ENCODE data around the gene WDSUB1. TPM values are rescaled to one million over a fixed set of nuclear protein-coding genes. Genes with fewer than 3 reads are reported as not detected.

Gene WDSUB1
- polyA plus RNA-seq, 1 of the 3 experiments (the other 2 are of a cell fraction) = 5.3 TPM

DNA sequence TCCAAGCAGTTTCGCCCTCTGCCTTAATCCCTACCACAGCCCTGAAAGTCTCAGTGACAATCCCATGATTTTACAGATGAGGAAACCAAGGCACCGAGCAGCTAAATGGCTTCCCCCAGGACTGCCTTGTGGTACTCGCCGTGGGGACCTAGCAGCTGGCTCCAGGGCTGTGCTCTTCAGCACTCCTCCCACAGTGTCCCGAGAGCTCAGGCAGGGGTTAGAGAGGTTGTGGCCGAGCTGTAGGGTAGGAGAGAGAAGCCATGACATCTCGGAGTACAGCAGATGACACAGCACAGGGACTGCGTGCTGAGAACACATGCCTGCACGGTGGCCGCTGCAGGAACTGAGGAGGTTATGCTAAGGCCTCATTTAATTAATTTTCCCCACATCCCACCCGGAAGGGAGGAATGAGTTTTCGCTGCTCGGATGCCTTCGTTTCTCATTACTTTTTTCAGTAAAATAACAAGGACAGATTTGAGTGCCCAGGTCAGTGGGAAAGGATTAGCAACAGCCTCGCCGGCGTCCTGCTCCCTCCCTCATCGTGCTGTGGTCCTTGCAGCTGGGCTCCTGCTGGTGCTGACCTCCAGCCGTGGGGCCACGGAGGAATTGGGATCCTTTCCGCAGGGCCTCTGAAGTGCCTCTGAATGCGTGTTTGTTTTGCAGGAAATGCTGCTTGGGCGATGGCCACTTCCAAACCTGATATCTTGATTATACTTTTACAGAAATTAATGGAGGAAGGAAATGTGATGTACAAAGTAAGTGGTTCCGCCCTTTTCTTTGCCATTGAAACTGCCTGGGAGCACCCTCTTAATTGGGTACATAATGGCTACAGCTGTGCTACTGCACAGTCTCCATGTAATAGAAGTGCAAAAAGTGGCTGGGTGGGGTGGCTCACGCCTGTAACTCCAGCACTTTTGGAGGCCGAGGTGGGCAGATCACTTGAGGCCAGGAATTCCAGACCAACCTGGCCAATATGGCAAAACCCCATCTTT is 61.2 kb downstream of the WDSUB1 start:
- ChIA-PET POLR2A (no interaction called here), CTCF (interaction anchor here (1.0 to 1.7 kb wide), 3 partner anchors 10 to 28 kb away, joined by 3 to 4 read pairs (median 3); no protein-coding TSS in a partner anchor)
- Histone ChIP-seq H3K4me2 (no peak overlapping the region), H3K4me1 (ENCODE audit: control insufficient read depth in 1 of 2, insufficient read depth in 2 of 2, low read depth in 1 of 2, low read length in 1 of 2) (no peaks in the 10 kb centered on the region; a peak in 1 of 4 replicates), H3K9me2 (no peaks in the 10 kb centered on the region), H3K27ac (ENCODE audit: low read depth in 2 of 2, low read length in 1 of 2) (no peak overlapping the region), H3K9ac (no peak overlapping the region), H3F3A (replicated peaks; ENCODE audit: insufficient read depth) (peaks cover 4% of the 10 kb centered on the region), H3K27me3 (ENCODE audit: insufficient read depth) (no peaks in the 10 kb centered on the region), H2AFZ (ENCODE audit: low read depth) (no peak overlapping the region), H3K79me2 (ENCODE audit: insufficient read depth) (no peaks in the 10 kb centered on the region), H3K36me3 (replicated peaks in 1 of 2; ENCODE audit: control insufficient read depth in 1 of 2, insufficient read depth in 2 of 2, low read length in 1 of 2) (peaks cover 12 to 73% of the 10 kb centered on the region in 2 experiments), H3K4me3 (ENCODE audit: low read depth in 2 of 2, low read length in 1 of 2) (no peak overlapping the region), H3K9me3 (no peaks in the 10 kb centered on the region), H4K20me1 (ENCODE audit: insufficient read depth) (no peaks in the 10 kb centered on the region)
- 95% methylated on average over 24 of the region's 26 CpGs for WGBS (ENCODE audit: low lambda C conversion rate)
- no peak for TF ChIP-seq RXRA (IDR thresholded peaks at IDR 0.05; ENCODE audit: borderline replicate concordance, low read depth)
- TF ChIP-seq, protein P1, sequence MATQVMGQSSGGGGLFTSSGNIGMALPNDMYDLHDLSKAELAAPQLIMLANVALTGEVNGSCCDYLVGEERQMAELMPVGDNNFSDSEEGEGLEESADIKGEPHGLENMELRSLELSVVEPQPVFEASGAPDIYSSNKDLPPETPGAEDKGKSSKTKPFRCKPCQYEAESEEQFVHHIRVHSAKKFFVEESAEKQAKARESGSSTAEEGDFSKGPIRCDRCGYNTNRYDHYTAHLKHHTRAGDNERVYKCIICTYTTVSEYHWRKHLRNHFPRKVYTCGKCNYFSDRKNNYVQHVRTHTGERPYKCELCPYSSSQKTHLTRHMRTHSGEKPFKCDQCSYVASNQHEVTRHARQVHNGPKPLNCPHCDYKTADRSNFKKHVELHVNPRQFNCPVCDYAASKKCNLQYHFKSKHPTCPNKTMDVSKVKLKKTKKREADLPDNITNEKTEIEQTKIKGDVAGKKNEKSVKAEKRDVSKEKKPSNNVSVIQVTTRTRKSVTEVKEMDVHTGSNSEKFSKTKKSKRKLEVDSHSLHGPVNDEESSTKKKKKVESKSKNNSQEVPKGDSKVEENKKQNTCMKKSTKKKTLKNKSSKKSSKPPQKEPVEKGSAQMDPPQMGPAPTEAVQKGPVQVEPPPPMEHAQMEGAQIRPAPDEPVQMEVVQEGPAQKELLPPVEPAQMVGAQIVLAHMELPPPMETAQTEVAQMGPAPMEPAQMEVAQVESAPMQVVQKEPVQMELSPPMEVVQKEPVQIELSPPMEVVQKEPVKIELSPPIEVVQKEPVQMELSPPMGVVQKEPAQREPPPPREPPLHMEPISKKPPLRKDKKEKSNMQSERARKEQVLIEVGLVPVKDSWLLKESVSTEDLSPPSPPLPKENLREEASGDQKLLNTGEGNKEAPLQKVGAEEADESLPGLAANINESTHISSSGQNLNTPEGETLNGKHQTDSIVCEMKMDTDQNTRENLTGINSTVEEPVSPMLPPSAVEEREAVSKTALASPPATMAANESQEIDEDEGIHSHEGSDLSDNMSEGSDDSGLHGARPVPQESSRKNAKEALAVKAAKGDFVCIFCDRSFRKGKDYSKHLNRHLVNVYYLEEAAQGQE (IDR thresholded peaks at IDR 0.05; ENCODE audit: low read depth, low read length) = no peak
- no peak for TF ChIP-seq RAD21 (IDR thresholded peaks at IDR 0.05; ENCODE audit: low read length)
- no peak for TF ChIP-seq RFX5 (IDR thresholded peaks at IDR 0.05; ENCODE audit: low read length)
- TF ChIP-seq ELF1 (IDR thresholded peaks at IDR 0.05) = no peak
- no peak for TF ChIP-seq TAF1 (IDR thresholded peaks at IDR 0.05; ENCODE audit: borderline replicate concordance, low read depth, low read length)
- no peak for TF ChIP-seq EP300 (IDR thresholded peaks at IDR 0.05; ENCODE audit: borderline replicate concordance in 1 of 2, low read depth in 1 of 2, low read length in 1 of 2)
- TF ChIP-seq CHD2 (IDR thresholded peaks at IDR 0.05; ENCODE audit: low read length, partially characterized antibody) = no peak
- TF ChIP-seq, protein P2, sequence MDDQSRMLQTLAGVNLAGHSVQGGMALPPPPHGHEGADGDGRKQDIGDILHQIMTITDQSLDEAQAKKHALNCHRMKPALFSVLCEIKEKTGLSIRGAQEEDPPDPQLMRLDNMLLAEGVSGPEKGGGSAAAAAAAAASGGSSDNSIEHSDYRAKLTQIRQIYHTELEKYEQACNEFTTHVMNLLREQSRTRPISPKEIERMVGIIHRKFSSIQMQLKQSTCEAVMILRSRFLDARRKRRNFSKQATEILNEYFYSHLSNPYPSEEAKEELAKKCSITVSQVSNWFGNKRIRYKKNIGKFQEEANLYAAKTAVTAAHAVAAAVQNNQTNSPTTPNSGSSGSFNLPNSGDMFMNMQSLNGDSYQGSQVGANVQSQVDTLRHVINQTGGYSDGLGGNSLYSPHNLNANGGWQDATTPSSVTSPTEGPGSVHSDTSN (IDR thresholded peaks at IDR 0.05) = no peak
- TF ChIP-seq RCOR1 (IDR thresholded peaks at IDR 0.05; ENCODE audit: low read length) = no peak
- TF ChIP-seq, protein P3, sequence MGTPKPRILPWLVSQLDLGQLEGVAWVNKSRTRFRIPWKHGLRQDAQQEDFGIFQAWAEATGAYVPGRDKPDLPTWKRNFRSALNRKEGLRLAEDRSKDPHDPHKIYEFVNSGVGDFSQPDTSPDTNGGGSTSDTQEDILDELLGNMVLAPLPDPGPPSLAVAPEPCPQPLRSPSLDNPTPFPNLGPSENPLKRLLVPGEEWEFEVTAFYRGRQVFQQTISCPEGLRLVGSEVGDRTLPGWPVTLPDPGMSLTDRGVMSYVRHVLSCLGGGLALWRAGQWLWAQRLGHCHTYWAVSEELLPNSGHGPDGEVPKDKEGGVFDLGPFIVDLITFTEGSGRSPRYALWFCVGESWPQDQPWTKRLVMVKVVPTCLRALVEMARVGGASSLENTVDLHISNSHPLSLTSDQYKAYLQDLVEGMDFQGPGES (IDR thresholded peaks at IDR 0.05; ENCODE audit: low read depth, low read length) = no peak
- TF ChIP-seq, protein P4, sequence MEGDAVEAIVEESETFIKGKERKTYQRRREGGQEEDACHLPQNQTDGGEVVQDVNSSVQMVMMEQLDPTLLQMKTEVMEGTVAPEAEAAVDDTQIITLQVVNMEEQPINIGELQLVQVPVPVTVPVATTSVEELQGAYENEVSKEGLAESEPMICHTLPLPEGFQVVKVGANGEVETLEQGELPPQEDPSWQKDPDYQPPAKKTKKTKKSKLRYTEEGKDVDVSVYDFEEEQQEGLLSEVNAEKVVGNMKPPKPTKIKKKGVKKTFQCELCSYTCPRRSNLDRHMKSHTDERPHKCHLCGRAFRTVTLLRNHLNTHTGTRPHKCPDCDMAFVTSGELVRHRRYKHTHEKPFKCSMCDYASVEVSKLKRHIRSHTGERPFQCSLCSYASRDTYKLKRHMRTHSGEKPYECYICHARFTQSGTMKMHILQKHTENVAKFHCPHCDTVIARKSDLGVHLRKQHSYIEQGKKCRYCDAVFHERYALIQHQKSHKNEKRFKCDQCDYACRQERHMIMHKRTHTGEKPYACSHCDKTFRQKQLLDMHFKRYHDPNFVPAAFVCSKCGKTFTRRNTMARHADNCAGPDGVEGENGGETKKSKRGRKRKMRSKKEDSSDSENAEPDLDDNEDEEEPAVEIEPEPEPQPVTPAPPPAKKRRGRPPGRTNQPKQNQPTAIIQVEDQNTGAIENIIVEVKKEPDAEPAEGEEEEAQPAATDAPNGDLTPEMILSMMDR (IDR thresholded peaks at IDR 0.05) = no peak
- DNase-seq = no peak
